H9 (cell line): ENCODE data around the gene OR11L1. TPM values are rescaled to one million over a fixed set of nuclear protein-coding genes. Genes with fewer than 3 reads are reported as not detected.

ENCODE experiments used
- DNase-seq: peaks from one replicate; pipeline ENCODE4 v3.0.0-alpha.2; 2017
- H2AFZ ChIP-seq: one replicate; pipeline ENCODE4 v1.6.1; 2013; ENCODE audit warnings: mild to moderate bottlenecking, low read length, control low read depth, moderate library complexity
- H2AK5ac ChIP-seq: 2 replicates; pipeline ENCODE4 v1.6.1; 2013; ENCODE audit warnings: low read length, control low read depth, mixed read lengths; ENCODE audit not compliant: insufficient read length
- H2BK120ac ChIP-seq: one replicate; pipeline ENCODE4 v1.6.1; 2013; ENCODE audit warnings: low read depth, mild to moderate bottlenecking, low read length, control low read depth, inconsistent platforms; ENCODE audit not compliant: poor library complexity, severe bottlenecking
- H2BK12ac ChIP-seq: 2 replicates; pipeline ENCODE4 v1.6.1; 2013; ENCODE audit warnings: low read length, control low read depth, mixed read lengths, low read depth; ENCODE audit not compliant: insufficient read length
- H2BK15ac ChIP-seq: 2 replicates; pipeline ENCODE4 v1.6.1; 2013; ENCODE audit warnings: low read depth, low read length, control low read depth
- H2BK20ac ChIP-seq: one replicate; pipeline ENCODE4 v1.6.1; 2013; ENCODE audit warnings: low read depth, mild to moderate bottlenecking, low read length, control low read depth, inconsistent platforms; ENCODE audit not compliant: poor library complexity, severe bottlenecking
- H2BK5ac ChIP-seq: 2 replicates; pipeline ENCODE4 v1.6.1; 2013; ENCODE audit warnings: low read length, control low read depth, mixed read lengths; ENCODE audit not compliant: insufficient read length
- H3K14ac ChIP-seq: 2 replicates; pipeline ENCODE4 v1.6.1; 2013; ENCODE audit warnings: low read length, control low read depth; ENCODE audit not compliant: insufficient read depth
- H3K18ac ChIP-seq: 2 replicates; pipeline ENCODE4 v1.6.1; 2013; ENCODE audit warnings: low read depth, mild to moderate bottlenecking, mixed read lengths, low read length, control low read depth; ENCODE audit not compliant: insufficient read length
- H3K23ac ChIP-seq: 2 replicates; pipeline ENCODE4 v1.6.1; 2013; ENCODE audit warnings: low read length, control low read depth, mixed read lengths, low read depth; ENCODE audit not compliant: insufficient read length
- H3K23me2 ChIP-seq: 2 replicates; pipeline ENCODE4 v1.6.1; 2013; ENCODE audit warnings: low read depth, mild to moderate bottlenecking, mixed read lengths, low read length, control low read depth; ENCODE audit not compliant: insufficient read length, poor library complexity, severe bottlenecking
- H3K27ac ChIP-seq: 2 replicates; pipeline ENCODE4 v1.5.1; 2013; ENCODE audit warnings: low read length, control low read depth, mixed read lengths, low read depth; ENCODE audit not compliant: insufficient read length
- H3K27me3 ChIP-seq: 2 replicates; pipeline ENCODE4 v1.6.1; 2013; ENCODE audit warnings: low read length, control low read depth, inconsistent platforms; ENCODE audit not compliant: insufficient read depth
- H3K4ac ChIP-seq: 2 replicates; pipeline ENCODE4 v1.6.1; 2013; ENCODE audit warnings: low read depth, mild to moderate bottlenecking, control low read depth, inconsistent platforms, low read length, moderate library complexity
- H3K4me1 ChIP-seq: 2 replicates; pipeline ENCODE4 v1.6.1; 2013; ENCODE audit warnings: low read length, control low read depth, inconsistent platforms; ENCODE audit not compliant: insufficient read depth
- H3K4me2 ChIP-seq: 2 replicates; pipeline ENCODE4 v1.6.1; 2013; ENCODE audit warnings: low read length, control low read depth, mixed read lengths; ENCODE audit not compliant: insufficient read length, insufficient read depth
- H3K56ac ChIP-seq: 2 replicates; pipeline ENCODE4 v1.6.1; 2013; ENCODE audit warnings: low read depth, mild to moderate bottlenecking, mixed read lengths, low read length, control low read depth; ENCODE audit not compliant: insufficient read length
- H3K79me1 ChIP-seq: 2 replicates; pipeline ENCODE4 v1.6.1; 2013; ENCODE audit warnings: low read depth, mild to moderate bottlenecking, moderate library complexity, low read length, control low read depth, inconsistent platforms; ENCODE audit not compliant: insufficient read depth, poor library complexity, severe bottlenecking
- H3K79me2 ChIP-seq: 2 replicates; pipeline ENCODE4 v1.6.1; 2013; ENCODE audit warnings: low read length, control low read depth, inconsistent platforms; ENCODE audit not compliant: insufficient read depth
- H3K9ac ChIP-seq: 2 replicates; pipeline ENCODE4 v1.6.1; 2013; ENCODE audit warnings: low read length, control low read depth, mixed read lengths; ENCODE audit not compliant: insufficient read length; ENCODE audit errors: extremely low read depth
- H3K9me3 ChIP-seq: one replicate; pipeline ENCODE4 v1.6.1; 2013; ENCODE audit warnings: low read depth, low read length, inconsistent platforms; ENCODE audit not compliant: control insufficient read depth
- H3T11ph ChIP-seq: one replicate; pipeline ENCODE4 v1.6.1; 2013; ENCODE audit warnings: mild to moderate bottlenecking, low read length, control low read depth, inconsistent platforms
- H4K20me1 ChIP-seq: one replicate; pipeline ENCODE4 v1.6.1; 2013; ENCODE audit not compliant: control insufficient read depth, insufficient read length, insufficient read depth
- H4K5ac ChIP-seq: 2 replicates; pipeline ENCODE4 v1.6.1; 2013; ENCODE audit warnings: low read depth, mild to moderate bottlenecking, mixed read lengths, low read length, control low read depth; ENCODE audit not compliant: insufficient read length
- H4K8ac ChIP-seq: replicated peaks from 2 replicates; pipeline ENCODE4 v1.6.1; 2013; ENCODE audit warnings: low read length, control low read depth, mixed read lengths, low read depth; ENCODE audit not compliant: insufficient read length
- H4K91ac ChIP-seq: 2 replicates; pipeline ENCODE4 v1.6.1; 2013; ENCODE audit warnings: low read depth, mild to moderate bottlenecking, moderate library complexity, mixed read lengths, low read length, control low read depth; ENCODE audit not compliant: insufficient read length
- H3K27ac Mint-ChIP-seq, 3 experiments: 2 replicates in 2 of 3; 3 replicates in 1 of 3; pipeline ENCODE4 v1.8.0; 2020 to 2021; ENCODE audit warnings: mixed read lengths in 3 of 3, mild to moderate bottlenecking in 1 of 3, moderate library complexity in 1 of 3
- H3K27me3 Mint-ChIP-seq: 2 replicates; pipeline ENCODE4 v1.8.0; 2021; ENCODE audit warnings: low read depth, mild to moderate bottlenecking, moderate library complexity, mixed read lengths
- H3K36me3 Mint-ChIP-seq, 3 experiments: 2 replicates in 2 of 3; 3 replicates in 1 of 3; pipeline ENCODE4 v1.8.0; 2020 to 2021; ENCODE audit warnings: low read depth in 3 of 3, mixed read lengths in 3 of 3; ENCODE audit not compliant: insufficient read depth in 1 of 3
- H3K4me1 Mint-ChIP-seq, 2 experiments: 2 replicates each; pipeline ENCODE4 v1.8.0; 2020; ENCODE audit warnings: mixed read lengths in 2 of 2
- H3K4me3 Mint-ChIP-seq, 2 experiments: 2 replicates in 1 of 2; 3 replicates in 1 of 2; pipeline ENCODE4 v1.8.0; 2020 to 2021; ENCODE audit warnings: mild to moderate bottlenecking in 2 of 2, mixed read lengths in 2 of 2, moderate library complexity in 1 of 2
- H3K9me3 Mint-ChIP-seq, 2 experiments: 2 replicates in 1 of 2; 3 replicates in 1 of 2; pipeline ENCODE4 v1.8.0; 2020; ENCODE audit warnings: mild to moderate bottlenecking in 2 of 2, mixed read lengths in 2 of 2, moderate library complexity in 1 of 2
- WGBS: extraction: QIAGEN DNeasy Blood & Tissue Kit; methylation state at CpG from one replicate; pipeline ENCODE4 v1.1.7; 2013; ENCODE audit warnings: missing lambda C conversion rate, low lambda C conversion rate, mixed read lengths; ENCODE audit not compliant: insufficient read length; ENCODE audit errors: extremely low coverage; 5-methylcytosine and 5-hydroxymethylcytosine counted together
- total RNA-seq: library from RNA; stranded (reverse); gene quantifications from 2 replicates; pipeline ENCODE4 v1.2.1, GENCODE V29; 2021
- TF ChIP-seq, protein P1 (sequence below): fragments of 200-600 bp; sonication (generic); conservative IDR thresholded peaks from 3 replicates; pipeline ENCODE4 v1.8.0; 2021; ENCODE audit warnings: antibody characterized with exemption, mild to moderate bottlenecking

Gene OR11L1
- total RNA-seq, 1 experiment from 2014 or later: not detected

GRCh38 chr1:247833601-247834000, 8.1 kb downstream of the OR11L1 start:
- WGBS: no CpG with 5 or more reads among the region's 6 CpGs
- Histone ChIP-seq H3K9me3 (peaks cover 30% of the 10 kb centered on the region), H2AFZ (no peak overlapping the region), H4K20me1 (no peaks in the 10 kb centered on the region), H2BK15ac (no peak overlapping the region), H3K79me1 (no peaks in the 10 kb centered on the region), H3K14ac (no peak overlapping the region), H2BK120ac (no peak overlapping the region), H2BK5ac (no peak overlapping the region), H3K27me3 (no peaks in the 10 kb centered on the region), H3K23ac (no peak overlapping the region), H3K56ac (no peak overlapping the region), H4K8ac (no peak overlapping the region), H3K4ac (no peak overlapping the region), H3T11ph (no peak overlapping the region), H3K4me2 (no peak overlapping the region), H3K4me1 (no peaks in the 10 kb centered on the region), H4K5ac (no peak overlapping the region), H4K91ac (no peak overlapping the region), H2BK20ac (no peak overlapping the region), H2BK12ac (no peak overlapping the region), H3K79me2 (no peaks in the 10 kb centered on the region), H3K18ac (no peak overlapping the region), H2AK5ac (no peak overlapping the region), H3K9ac (no peak overlapping the region), H3K27ac (no peak overlapping the region), H3K23me2 (no peaks in the 10 kb centered on the region)
- Mint-ChIP-seq H3K9me3 (peaks cover 46 to 53% of the 10 kb centered on the region in 2 experiments), H3K27me3 (no peaks in the 10 kb centered on the region), H3K27ac (no peak overlapping the region; a peak in 1 of 7 replicates), H3K4me3 (no peak overlapping the region), H3K4me1 (0 out of 4 replicates have a peak, but pooled peaks cover 0 to 2% of the 10 kb centered on the region in 2 experiments), H3K36me3 (peaks cover 0 to 3% (median 0%) of the 10 kb centered on the region in 3 experiments; a peak in 2 of 7 replicates)
- TF ChIP-seq, protein P1, sequence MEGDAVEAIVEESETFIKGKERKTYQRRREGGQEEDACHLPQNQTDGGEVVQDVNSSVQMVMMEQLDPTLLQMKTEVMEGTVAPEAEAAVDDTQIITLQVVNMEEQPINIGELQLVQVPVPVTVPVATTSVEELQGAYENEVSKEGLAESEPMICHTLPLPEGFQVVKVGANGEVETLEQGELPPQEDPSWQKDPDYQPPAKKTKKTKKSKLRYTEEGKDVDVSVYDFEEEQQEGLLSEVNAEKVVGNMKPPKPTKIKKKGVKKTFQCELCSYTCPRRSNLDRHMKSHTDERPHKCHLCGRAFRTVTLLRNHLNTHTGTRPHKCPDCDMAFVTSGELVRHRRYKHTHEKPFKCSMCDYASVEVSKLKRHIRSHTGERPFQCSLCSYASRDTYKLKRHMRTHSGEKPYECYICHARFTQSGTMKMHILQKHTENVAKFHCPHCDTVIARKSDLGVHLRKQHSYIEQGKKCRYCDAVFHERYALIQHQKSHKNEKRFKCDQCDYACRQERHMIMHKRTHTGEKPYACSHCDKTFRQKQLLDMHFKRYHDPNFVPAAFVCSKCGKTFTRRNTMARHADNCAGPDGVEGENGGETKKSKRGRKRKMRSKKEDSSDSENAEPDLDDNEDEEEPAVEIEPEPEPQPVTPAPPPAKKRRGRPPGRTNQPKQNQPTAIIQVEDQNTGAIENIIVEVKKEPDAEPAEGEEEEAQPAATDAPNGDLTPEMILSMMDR: peak; percentile 44; the same call in 2 of the 3 replicates
- DNase-seq: no peak
